ENCODE results near the gene PFKP. TPM values are rescaled to one million over a fixed set of nuclear protein-coding genes. Genes with fewer than 3 reads are reported as not detected.

PFKP gene
- total RNA-seq, 1 donor from 2014 or later = 46.7 TPM

- H3K4me3 ChIP-seq = no peak overlapping the region
- DNase-seq (ENCODE audit: extremely low spot score in 2 of 2) = no peak
- H3K4me1 ChIP-seq = peaks cover 19% of the 10 kb centered on the region
- intact Hi-C loops (cut with DNase I) = no loop called here
- no peaks in the 10 kb centered on the region for H3K9me3 ChIP-seq
- TF ChIP-seq POLR2AphosphoS5 (IDR thresholded peaks at IDR 0.05; ENCODE audit: insufficient read depth in 1 of 2, low read depth in 1 of 2) = no peak
- TF ChIP-seq, protein P1, sequence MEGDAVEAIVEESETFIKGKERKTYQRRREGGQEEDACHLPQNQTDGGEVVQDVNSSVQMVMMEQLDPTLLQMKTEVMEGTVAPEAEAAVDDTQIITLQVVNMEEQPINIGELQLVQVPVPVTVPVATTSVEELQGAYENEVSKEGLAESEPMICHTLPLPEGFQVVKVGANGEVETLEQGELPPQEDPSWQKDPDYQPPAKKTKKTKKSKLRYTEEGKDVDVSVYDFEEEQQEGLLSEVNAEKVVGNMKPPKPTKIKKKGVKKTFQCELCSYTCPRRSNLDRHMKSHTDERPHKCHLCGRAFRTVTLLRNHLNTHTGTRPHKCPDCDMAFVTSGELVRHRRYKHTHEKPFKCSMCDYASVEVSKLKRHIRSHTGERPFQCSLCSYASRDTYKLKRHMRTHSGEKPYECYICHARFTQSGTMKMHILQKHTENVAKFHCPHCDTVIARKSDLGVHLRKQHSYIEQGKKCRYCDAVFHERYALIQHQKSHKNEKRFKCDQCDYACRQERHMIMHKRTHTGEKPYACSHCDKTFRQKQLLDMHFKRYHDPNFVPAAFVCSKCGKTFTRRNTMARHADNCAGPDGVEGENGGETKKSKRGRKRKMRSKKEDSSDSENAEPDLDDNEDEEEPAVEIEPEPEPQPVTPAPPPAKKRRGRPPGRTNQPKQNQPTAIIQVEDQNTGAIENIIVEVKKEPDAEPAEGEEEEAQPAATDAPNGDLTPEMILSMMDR (IDR thresholded peaks at IDR 0.05) = no peak
- TF ChIP-seq POLR2A (IDR thresholded peaks at IDR 0.05) = no peak
- no peaks in the 10 kb centered on the region for H3K36me3 ChIP-seq
- H3K27me3 ChIP-seq = no peaks in the 10 kb centered on the region
- no peak overlapping the region for H3K27ac ChIP-seq
These were observed 2.5 kb downstream of the PFKP start for GRCh38 chr10:3069876-3070275.

DNA sequence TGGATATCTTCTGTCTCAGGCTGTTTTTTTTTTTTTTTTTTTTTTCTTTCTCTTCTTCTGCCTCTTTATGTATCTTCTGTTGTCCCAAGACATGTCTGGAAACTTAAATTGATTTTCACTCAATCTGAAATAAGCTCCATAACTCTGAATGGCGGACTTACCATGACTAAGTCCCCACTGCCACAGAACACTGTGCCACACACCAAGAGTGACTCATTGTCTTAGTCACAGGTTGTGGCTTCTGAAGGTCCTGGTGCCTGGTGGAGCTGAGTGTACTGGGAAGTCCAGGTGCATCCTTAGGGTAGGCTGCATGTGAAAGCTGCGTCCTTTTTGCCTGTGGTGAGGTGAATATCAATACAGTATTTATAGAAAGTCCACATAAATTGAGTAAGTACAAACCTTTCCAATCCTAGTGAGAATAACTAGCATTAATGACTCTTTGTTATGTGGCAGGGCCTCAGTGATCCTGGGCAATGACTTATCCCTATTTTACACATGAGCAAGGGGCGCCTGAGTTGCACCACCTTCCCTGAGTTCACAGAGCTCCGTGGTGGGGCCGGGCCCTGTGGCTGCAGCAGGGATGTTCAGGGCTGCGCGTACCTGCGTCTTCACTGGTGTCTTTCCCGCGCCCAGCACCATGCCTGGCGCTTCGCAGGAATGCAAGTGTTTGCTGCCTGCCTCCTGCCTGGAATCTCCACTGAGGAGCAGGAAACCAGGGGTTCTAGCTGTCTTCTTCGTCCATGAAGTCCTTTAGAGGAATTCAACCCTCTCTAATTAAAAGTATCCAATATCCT is 4.3 kb downstream of the PFKP start:
- TF ChIP-seq, protein P1 (IDR thresholded peaks at IDR 0.05) = no peak
- TF ChIP-seq POLR2AphosphoS5 (IDR thresholded peaks at IDR 0.05; ENCODE audit: insufficient read depth in 1 of 2, low read depth in 1 of 2) = peak in 1 of 2 donors; percentile 20
- Histone ChIP-seq H3K4me1 (peaks cover 14% of the 10 kb centered on the region), H3K27ac (no peak overlapping the region), H3K9me3 (no peaks in the 10 kb centered on the region), H3K4me3 (no peak overlapping the region), H3K27me3 (no peaks in the 10 kb centered on the region), H3K36me3 (no peaks in the 10 kb centered on the region)
- no peak for DNase-seq (ENCODE audit: extremely low spot score in 2 of 2)
- intact Hi-C loops (cut with DNase I) = no loop called here

DNA sequence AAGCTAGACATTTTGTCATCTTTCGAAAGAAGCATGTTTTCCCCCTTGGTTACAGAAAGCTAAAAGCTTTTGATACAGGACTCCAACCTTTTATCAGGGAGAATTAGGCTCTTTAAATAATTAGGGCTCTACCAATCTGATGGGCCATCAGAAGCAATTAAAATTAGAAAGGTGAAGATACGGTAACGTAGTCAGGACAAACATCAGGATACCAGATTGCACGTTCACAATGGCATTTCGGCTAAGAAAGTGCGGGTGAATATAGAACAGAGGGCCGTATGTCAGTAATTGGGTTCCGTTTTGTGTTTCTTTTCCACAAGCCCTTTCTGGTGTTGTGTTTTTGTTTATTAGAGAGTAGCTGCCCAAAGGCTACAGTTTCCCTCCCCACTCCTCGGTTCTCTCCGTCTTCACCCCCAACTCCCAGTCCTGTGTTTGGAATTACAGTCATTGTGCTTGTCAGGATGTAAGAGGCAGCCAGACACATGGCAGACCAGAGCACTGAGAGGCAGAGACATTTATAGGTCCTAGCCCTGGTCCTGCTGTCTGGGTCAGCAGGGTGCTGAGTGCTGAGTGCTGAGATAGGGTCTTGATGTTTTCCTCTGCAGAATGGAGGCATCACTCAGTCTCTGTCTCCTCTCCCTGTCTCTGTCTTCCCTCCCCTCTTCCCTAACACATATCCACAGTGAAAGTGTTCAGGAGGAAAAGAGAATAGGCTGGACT is 5.5 kb downstream of the PFKP start:
- Histone ChIP-seq H3K27ac (no peak overlapping the region), H3K36me3 (no peaks in the 10 kb centered on the region), H3K27me3 (no peaks in the 10 kb centered on the region), H3K4me1 (peaks cover 9% of the 10 kb centered on the region), H3K4me3 (no peak overlapping the region), H3K9me3 (no peaks in the 10 kb centered on the region)
- TF ChIP-seq, protein P1 (IDR thresholded peaks at IDR 0.05) = no peak
- no peak for TF ChIP-seq POLR2AphosphoS5 (IDR thresholded peaks at IDR 0.05; ENCODE audit: insufficient read depth in 1 of 2, low read depth in 1 of 2)
- TF ChIP-seq POLR2A (IDR thresholded peaks at IDR 0.05) = no peak
- no peak for DNase-seq (ENCODE audit: extremely low spot score in 2 of 2)
- intact Hi-C loops (cut with DNase I) = no loop called here

DNA sequence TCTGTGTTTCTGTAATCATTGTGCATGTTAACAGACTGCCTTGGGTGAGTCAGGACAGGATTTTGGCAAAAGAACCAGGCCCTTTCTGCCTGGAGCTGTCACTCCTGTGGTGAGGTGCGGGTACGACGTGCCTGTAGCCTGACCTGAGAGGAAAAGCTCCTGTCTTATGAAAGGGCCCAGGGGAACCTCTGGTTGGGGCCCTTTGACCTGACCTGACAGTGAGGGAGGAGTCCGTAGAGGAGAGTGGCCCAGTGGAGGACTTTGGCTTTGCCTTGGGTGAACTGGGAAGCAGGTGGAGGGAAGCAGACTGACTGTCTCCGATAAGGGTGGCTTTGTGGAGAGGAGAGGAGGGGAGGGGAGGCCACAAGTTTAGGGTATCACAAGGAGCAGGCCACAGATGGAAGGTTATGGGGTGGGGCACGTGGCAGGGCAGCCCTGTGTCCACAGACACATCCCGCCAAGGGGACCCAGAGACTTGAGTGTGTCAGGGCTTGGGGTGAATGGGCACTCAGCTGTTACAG is 6.9 kb downstream of the PFKP start:
- Histone ChIP-seq H3K27me3 (no peaks in the 10 kb centered on the region), H3K36me3 (no peaks in the 10 kb centered on the region), H3K27ac (no peak overlapping the region), H3K4me3 (no peak overlapping the region), H3K4me1 (peaks cover 7% of the 10 kb centered on the region), H3K9me3 (no peaks in the 10 kb centered on the region)
- DNase-seq (ENCODE audit: extremely low spot score in 2 of 2) = no peak
- intact Hi-C loops (cut with DNase I) = no loop called here
- TF ChIP-seq, protein P1 (IDR thresholded peaks at IDR 0.05) = no peak
- peak in 1 of 2 donors; percentile 37 for TF ChIP-seq POLR2AphosphoS5 (IDR thresholded peaks at IDR 0.05; ENCODE audit: insufficient read depth in 1 of 2, low read depth in 1 of 2)
